Measurements from ENCODE around the gene RPS3.

Gene RPS3

GRCh38 chr11:75420224-75421034 is 21.1 kb downstream of the RPS3 start:
- no peak for DNase-seq

- no peak for DNase-seq
These were observed 21.8 kb downstream of the RPS3 start for GRCh38 chr11:75421035-75421602.

- no peak for DNase-seq
These were observed 22.6 kb downstream of the RPS3 start for GRCh38 chr11:75421902-75422247.

- DNase-seq = no peak
These were observed 23.2 kb downstream of the RPS3 start for GRCh38 chr11:75422248-75423231.

- DNase-seq = no peak
These were observed 24.4 kb downstream of the RPS3 start for GRCh38 chr11:75423721-75424120.

GRCh38 chr11:75424396-75424795 is 25.1 kb downstream of the RPS3 start:
- DNase-seq = no peak

- DNase-seq = no peak
These were observed 26.1 kb downstream of the RPS3 start for GRCh38 chr11:75425422-75425821.

- no peak for DNase-seq
These were observed 27.4 kb downstream of the RPS3 start for GRCh38 chr11:75426720-75427086.

- DNase-seq = no peak
These were observed 27.9 kb downstream of the RPS3 start for GRCh38 chr11:75427181-75427580.

- DNase-seq = peak; percentile 88
These were observed 29.0 kb downstream of the RPS3 start for GRCh38 chr11:75428281-75428724.

GRCh38 chr11:75428989-75429640 is 29.8 kb downstream of the RPS3 start:
- no peak for DNase-seq

GRCh38 chr11:75429641-75429901 is 30.3 kb downstream of the RPS3 start:
- no peak for DNase-seq

GRCh38 chr11:75429902-75430713 is 30.8 kb downstream of the RPS3 start:
- DNase-seq = peak; percentile 82

- no peak for DNase-seq
These were observed 31.6 kb downstream of the RPS3 start for GRCh38 chr11:75430714-75431532.

GRCh38 chr11:75431533-75432525 is 32.5 kb downstream of the RPS3 start:
- DNase-seq = no peak

GRCh38 chr11:75432911-75433321 is 33.6 kb downstream of the RPS3 start, which contains the start of gene KLHL35:
Gene KLHL35 (minus strand): TSS chr11:75433203. CDS start chr11:75430629, 2,574 bp downstream.
- DNase-seq = no peak

- DNase-seq = no peak
These were observed 34.1 kb downstream of the RPS3 start for GRCh38 chr11:75433443-75433842.

- no peak for DNase-seq
These were observed 34.7 kb downstream of the RPS3 start for GRCh38 chr11:75434051-75434450.

- no peak for DNase-seq
These were observed 35.7 kb downstream of the RPS3 start for GRCh38 chr11:75434886-75435570.

Measured in left hindlimb (tissue), 1 donor.